Neuronal stem cell (in vitro differentiated cells): ENCODE results near the gene TCN1.

Experiments used
- DNase-seq: peaks from one replicate; pipeline ENCODE4 v3.0.0-alpha.2; 2013; ENCODE audit warnings: low spot score
- H2AFZ ChIP-seq: one replicate; pipeline ENCODE4 v1.6.1; 2013; ENCODE audit warnings: mild to moderate bottlenecking, low read length, inconsistent platforms
- H2AK5ac ChIP-seq: 2 replicates; pipeline ENCODE4 v1.6.1; 2013; ENCODE audit warnings: low read depth, mild to moderate bottlenecking, inconsistent platforms, low read length, moderate library complexity, mixed read lengths
- H2BK120ac ChIP-seq: 2 replicates; pipeline ENCODE4 v1.6.1; 2013; ENCODE audit warnings: low read depth, mild to moderate bottlenecking, inconsistent platforms, low read length, moderate library complexity, mixed read lengths
- H2BK12ac ChIP-seq: one replicate; pipeline ENCODE4 v1.6.1; 2013; ENCODE audit warnings: low read length, inconsistent platforms
- H2BK15ac ChIP-seq: 2 replicates; pipeline ENCODE4 v1.6.1; 2013; ENCODE audit warnings: mild to moderate bottlenecking, low read length, inconsistent platforms, mixed read lengths
- H2BK5ac ChIP-seq: one replicate; pipeline ENCODE4 v1.6.1; 2013; ENCODE audit warnings: inconsistent platforms, mild to moderate bottlenecking, low read length, moderate library complexity
- H3K14ac ChIP-seq: one replicate; pipeline ENCODE4 v1.6.1; 2013; ENCODE audit warnings: low read length, inconsistent platforms
- H3K18ac ChIP-seq: 2 replicates; pipeline ENCODE4 v1.6.1; 2013; ENCODE audit warnings: low read length, inconsistent platforms
- H3K23ac ChIP-seq: 2 replicates; pipeline ENCODE4 v1.6.1; 2013; ENCODE audit warnings: low read depth, mild to moderate bottlenecking, mixed read lengths, low read length, inconsistent platforms; ENCODE audit not compliant: poor library complexity
- H3K27ac ChIP-seq: replicated peaks from 3 replicates; pipeline ENCODE4 v1.5.1; 2013; ENCODE audit warnings: low read length, inconsistent platforms
- H3K27me3 ChIP-seq, 3 experiments: 2 replicates each; pipeline ENCODE4 v1.6.1; 2013; ENCODE audit warnings: low read length in 3 of 3, mild to moderate bottlenecking in 2 of 3, inconsistent platforms in 1 of 3, low read depth in 1 of 3, mixed read lengths in 1 of 3, moderate library complexity in 1 of 3; ENCODE audit not compliant: control insufficient read depth in 3 of 3, insufficient read depth in 3 of 3
- H3K36me3 ChIP-seq, 2 donors: replicated peaks in 1 of 2; 2 replicates each; pipeline ENCODE4 v1.6.1; 2013; ENCODE audit warnings: low read length in 2 of 2; ENCODE audit not compliant: control insufficient read depth in 2 of 2, insufficient read depth in 2 of 2
- H3K4ac ChIP-seq: 2 replicates; pipeline ENCODE4 v1.6.1; 2013; ENCODE audit warnings: inconsistent platforms, mild to moderate bottlenecking, low read length, moderate library complexity
- H3K4me1 ChIP-seq, 2 donors: 1 replicate in 1 of 2; 2 replicates in 1 of 2; pipeline ENCODE4 v1.6.1; 2013; ENCODE audit warnings: low read length in 2 of 2, low read depth in 1 of 2; ENCODE audit not compliant: control insufficient read depth in 2 of 2, insufficient read depth in 1 of 2
- H3K4me2 ChIP-seq: one replicate; pipeline ENCODE4 v1.6.1; 2013; ENCODE audit warnings: mild to moderate bottlenecking, low read length, inconsistent platforms; ENCODE audit not compliant: insufficient read depth, poor library complexity, severe bottlenecking
- H3K4me3 ChIP-seq, 2 donors: 2 replicates each; pipeline ENCODE4 v1.5.1; 2013; ENCODE audit warnings: low read length in 2 of 2, mild to moderate bottlenecking in 2 of 2, inconsistent platforms in 1 of 2, moderate library complexity in 1 of 2
- H3K79me1 ChIP-seq: one replicate; pipeline ENCODE4 v1.6.1; 2013; ENCODE audit warnings: low read depth, mild to moderate bottlenecking, inconsistent platforms, low read length, moderate library complexity
- H3K9ac ChIP-seq: one replicate; pipeline ENCODE4 v1.6.1; 2013; ENCODE audit warnings: mild to moderate bottlenecking, low read depth, low read length, inconsistent platforms; ENCODE audit not compliant: poor library complexity
- H3K9me3 ChIP-seq, 2 donors: replicated peaks in 1 of 2; 2 replicates each; pipeline versions ENCODE3 to v1.6.1; 2013; ENCODE audit warnings: low read length in 2 of 2, mild to moderate bottlenecking in 2 of 2, inconsistent platforms in 1 of 2, low read depth in 1 of 2, mixed read lengths in 1 of 2, moderate library complexity in 1 of 2; ENCODE audit not compliant: control insufficient read depth in 2 of 2, insufficient read depth in 1 of 2
- H4K8ac ChIP-seq: one replicate; pipeline ENCODE4 v1.6.1; 2013; ENCODE audit warnings: low read depth, mild to moderate bottlenecking, inconsistent platforms, low read length, moderate library complexity
- H4K91ac ChIP-seq: one replicate; pipeline ENCODE4 v1.6.1; 2013; ENCODE audit warnings: low read length, low read depth, mild to moderate bottlenecking, inconsistent platforms; ENCODE audit not compliant: poor library complexity
- WGBS, 2 donors: extraction: QIAGEN DNeasy Blood & Tissue Kit; methylation state at CpG; one replicate each; pipeline ENCODE4 v1.1.7; 2013; ENCODE audit warnings: missing lambda C conversion rate in 2 of 2, mixed read lengths in 1 of 2; ENCODE audit not compliant: insufficient read length in 2 of 2, insufficient replicate concordance in 1 of 2; ENCODE audit errors: extremely low coverage in 2 of 2; 5-methylcytosine and 5-hydroxymethylcytosine counted together

Gene TCN1

DNA sequence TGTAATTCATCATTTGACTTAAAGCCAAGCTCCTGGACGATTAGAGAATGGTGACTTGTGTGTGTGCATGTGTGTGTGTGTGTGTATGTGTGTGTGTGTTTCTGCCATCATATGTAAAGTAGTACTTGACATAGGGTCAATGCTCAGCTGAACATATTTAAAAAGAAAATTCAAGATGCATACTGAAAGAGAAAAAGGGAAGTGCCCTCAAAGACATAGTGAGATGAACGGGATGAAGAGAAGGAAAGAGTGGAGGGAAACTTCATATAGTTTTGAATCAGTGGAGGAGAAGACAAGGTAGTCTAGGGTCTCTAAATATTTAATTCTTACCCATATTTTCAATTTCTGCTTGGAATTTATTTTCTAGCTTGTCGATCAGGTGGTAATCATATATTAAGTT, 4.0 kb downstream of the TCN1 start:
- no peak for DNase-seq
- Histone ChIP-seq H3K14ac (no peak overlapping the region), H3K4me1 (no peaks in the 10 kb centered on the region), H3K9me3 (no peaks in the 10 kb centered on the region), H4K8ac (no peak overlapping the region), H3K9ac (no peak overlapping the region), H3K27ac (no peak overlapping the region), H2BK5ac (no peak overlapping the region), H3K23ac (no peak overlapping the region), H2BK12ac (no peak overlapping the region), H3K36me3 (no peaks in the 10 kb centered on the region), H2AK5ac (no peak overlapping the region), H3K79me1 (no peaks in the 10 kb centered on the region), H3K18ac (no peak overlapping the region), H4K91ac (no peak overlapping the region), H2AFZ (no peak overlapping the region), H3K4me3 (no peak overlapping the region), H2BK15ac (no peak overlapping the region), H3K4ac (no peak overlapping the region), H2BK120ac (no peak overlapping the region), H3K4me2 (no peak overlapping the region), H3K27me3 (no peaks in the 10 kb centered on the region)
- no CpG with 5 or more reads among the region's 3 CpGs for WGBS, 2 donors

DNA sequence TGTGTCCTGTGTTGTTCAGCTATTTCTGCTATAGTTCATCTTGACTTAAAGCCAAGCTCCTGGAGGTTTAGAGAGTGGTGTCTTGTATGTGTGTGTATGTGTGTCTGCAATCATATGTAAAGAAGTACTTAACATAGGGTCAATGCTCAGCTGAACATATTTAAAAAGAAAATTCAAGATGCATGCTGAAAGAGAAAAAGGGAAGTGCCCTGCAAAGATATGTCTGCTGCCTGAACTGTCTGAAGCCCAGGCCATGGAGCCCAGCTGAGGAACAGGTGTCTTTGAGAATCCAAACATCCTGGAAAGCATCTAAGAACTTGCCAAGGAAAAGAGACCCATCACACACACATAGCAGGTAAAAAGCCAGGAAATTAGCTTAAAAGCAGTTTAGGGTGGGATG, 6.6 kb downstream of the TCN1 start:
- no peak overlapping the region for H4K91ac ChIP-seq
- no peaks in the 10 kb centered on the region for H3K36me3 ChIP-seq
- H4K8ac ChIP-seq, result no peak overlapping the region
- H3K9ac ChIP-seq, result no peak overlapping the region
- H2AK5ac ChIP-seq, result no peak overlapping the region
- H3K9me3 ChIP-seq, result no peaks in the 10 kb centered on the region
- no peak for DNase-seq
- no peaks in the 10 kb centered on the region for H3K79me1 ChIP-seq
- H2BK15ac ChIP-seq, result no peak overlapping the region
- no peak overlapping the region for H3K4ac ChIP-seq
- no peak overlapping the region for H2BK5ac ChIP-seq
- no peak overlapping the region for H2AFZ ChIP-seq
- H3K27ac ChIP-seq, result no peak overlapping the region
- H3K4me3 ChIP-seq, result no peak overlapping the region
- no peak overlapping the region for H2BK12ac ChIP-seq
- H3K18ac ChIP-seq, result no peak overlapping the region
- H3K4me2 ChIP-seq, result no peak overlapping the region
- no peak overlapping the region for H3K23ac ChIP-seq
- no peak overlapping the region for H3K14ac ChIP-seq
- no peaks in the 10 kb centered on the region for H3K27me3 ChIP-seq
- no peak overlapping the region for H2BK120ac ChIP-seq
- H3K4me1 ChIP-seq, result no peaks in the 10 kb centered on the region

DNA sequence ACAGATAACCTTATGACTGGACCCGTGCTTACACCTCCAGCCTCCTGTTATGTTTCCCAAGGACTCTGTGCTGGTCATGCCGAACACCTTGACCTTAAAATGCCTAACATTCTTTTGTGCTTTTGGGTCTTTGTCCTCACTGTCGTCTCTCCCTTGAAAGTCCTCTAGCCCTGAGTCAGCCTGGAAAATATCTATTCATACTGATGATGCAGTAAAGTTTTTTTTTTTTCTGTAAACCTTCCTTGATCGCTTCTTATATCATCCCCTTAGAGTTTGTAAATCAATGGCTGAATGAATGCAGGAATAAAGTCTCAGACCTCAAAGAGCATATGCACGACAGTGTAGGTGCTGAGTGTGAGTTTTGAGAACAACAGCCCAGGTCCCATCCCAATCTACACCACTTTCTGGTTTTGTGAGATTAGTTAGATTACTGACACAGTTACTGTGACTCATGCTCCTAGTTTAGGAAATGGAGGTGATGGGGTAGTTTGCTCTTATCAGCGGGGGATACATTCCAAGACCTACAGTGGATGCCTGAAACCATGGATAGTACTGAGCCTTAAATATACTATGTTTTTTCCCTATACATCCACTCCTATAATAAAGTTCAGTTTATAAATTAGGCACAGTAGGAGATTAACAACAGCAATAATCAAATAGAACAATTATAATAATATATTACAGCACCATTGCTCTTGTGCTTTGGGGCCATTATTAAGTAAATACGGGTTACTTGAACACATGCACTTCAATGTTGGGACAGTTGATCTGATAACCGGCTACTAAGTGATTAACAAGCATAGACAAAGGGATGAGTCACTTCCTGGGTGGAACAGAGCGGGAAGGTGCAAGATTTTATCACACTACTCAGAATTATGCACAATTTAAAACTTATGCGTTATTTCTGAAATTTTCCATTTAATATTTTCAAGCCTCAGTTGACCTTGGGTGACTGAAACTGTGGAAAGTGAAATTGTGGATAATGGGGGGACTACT, 8.6 kb downstream of the TCN1 start:
- whole genome bisulfite sequencing, 2 donors, result no CpG with 5 or more reads among the region's 10 CpGs
- no peak overlapping the region for H3K27ac ChIP-seq

GRCh38 chr11:59854871-59855270, 11.4 kb downstream of the TCN1 start:
- no peaks in the 10 kb centered on the region for H3K9me3 ChIP-seq
- H3K79me1 ChIP-seq, result no peaks in the 10 kb centered on the region
- H3K9ac ChIP-seq, result no peak overlapping the region
- H2BK120ac ChIP-seq, result no peak overlapping the region
- DNase-seq, result no peak
- no peak overlapping the region for H2AFZ ChIP-seq
- H3K18ac ChIP-seq, result no peak overlapping the region
- H3K4me2 ChIP-seq, result no peak overlapping the region
- no peak overlapping the region for H4K91ac ChIP-seq
- no peaks in the 10 kb centered on the region for H3K36me3 ChIP-seq
- H3K23ac ChIP-seq, result no peak overlapping the region
- no CpG with 5 or more reads among the region's 2 CpGs for WGBS, 2 donors
- no peak overlapping the region for H4K8ac ChIP-seq
- no peak overlapping the region for H2BK5ac ChIP-seq
- H3K4me1 ChIP-seq, result no peaks in the 10 kb centered on the region
- H3K14ac ChIP-seq, result no peak overlapping the region
- H3K4me3 ChIP-seq, result no peak overlapping the region
- H2BK15ac ChIP-seq, result no peak overlapping the region
- no peak overlapping the region for H2AK5ac ChIP-seq
- H3K27ac ChIP-seq, result no peak overlapping the region
- H3K4ac ChIP-seq, result no peak overlapping the region
- H2BK12ac ChIP-seq, result no peak overlapping the region
- no peaks in the 10 kb centered on the region for H3K27me3 ChIP-seq

More for the DNA sequence above, 8.6 kb downstream of the TCN1 start:
- no peak overlapping the region for H2BK15ac ChIP-seq
- no peak overlapping the region for H4K91ac ChIP-seq
- no peak overlapping the region for H2AK5ac ChIP-seq
- no peaks in the 10 kb centered on the region for H3K4me1 ChIP-seq
- no peak overlapping the region for H3K4me2 ChIP-seq
- no peak overlapping the region for H3K14ac ChIP-seq
- no peaks in the 10 kb centered on the region for H3K9me3 ChIP-seq
- no peak overlapping the region for H2BK12ac ChIP-seq
- no peak overlapping the region for H2BK5ac ChIP-seq
- H2AFZ ChIP-seq, result no peak overlapping the region
- no peaks in the 10 kb centered on the region for H3K27me3 ChIP-seq
- no peak overlapping the region for H3K9ac ChIP-seq
- no peaks in the 10 kb centered on the region for H3K36me3 ChIP-seq
- no peak overlapping the region for H3K23ac ChIP-seq
- DNase-seq, result no peak
- H3K79me1 ChIP-seq, result no peaks in the 10 kb centered on the region
- no peak overlapping the region for H3K4me3 ChIP-seq
- H3K4ac ChIP-seq, result no peak overlapping the region
- H3K18ac ChIP-seq, result no peak overlapping the region
- H2BK120ac ChIP-seq, result no peak overlapping the region
- H4K8ac ChIP-seq, result no peak overlapping the region
